ENCODE data around the gene VRK1.
"Not testable (repeated sequence)": the region's sequence is repeated elsewhere in the genome, so short reads cannot be mapped to it uniquely, and the experiment has no call there.

The VRK1 gene

DNA sequence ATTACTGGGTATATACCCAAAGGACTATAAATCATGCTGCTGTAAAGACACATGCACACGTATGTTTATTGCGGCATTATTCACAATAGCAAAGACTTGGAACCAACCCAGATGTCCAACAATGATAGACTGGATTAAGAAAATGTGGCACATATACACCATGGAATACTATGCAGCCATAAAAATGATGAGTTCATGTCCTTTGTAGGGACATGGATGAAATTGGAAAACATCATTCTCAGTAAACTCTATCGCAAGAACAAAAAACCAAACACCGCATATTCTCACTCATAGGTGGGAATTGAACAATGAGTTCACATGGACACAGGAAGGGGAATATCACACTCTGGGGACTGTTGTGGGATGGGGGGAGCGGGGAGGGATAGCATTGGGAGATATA lies 86.8 kb downstream of the VRK1 start:
- not testable (repeated sequence) for DNase-seq (ENCODE audit: low read depth)

- DNase-seq (ENCODE audit: low read depth): no peak
Observed at GRCh38 chr14:96888158-96888557, 91.0 kb downstream of the VRK1 start.

DNA sequence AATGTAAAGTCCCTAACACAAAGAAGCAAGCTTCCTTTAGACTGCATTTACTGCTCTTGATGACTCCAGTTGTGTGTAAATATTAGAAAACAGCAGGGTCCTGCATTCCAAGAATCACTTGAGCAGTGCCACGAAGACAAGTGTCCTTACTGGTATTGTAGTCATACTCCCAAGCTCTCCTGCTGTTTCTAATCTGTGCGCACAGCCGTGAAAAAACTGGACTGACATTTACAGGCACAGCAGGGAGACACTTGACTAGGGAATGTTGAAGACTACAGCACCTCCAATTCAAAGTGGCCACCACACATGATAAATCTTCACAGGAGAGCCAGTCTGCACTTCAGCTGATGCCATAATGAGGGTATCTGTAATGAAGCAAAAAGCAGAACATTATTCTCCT lies 91.4 kb downstream of the VRK1 start:
- no peak for DNase-seq (ENCODE audit: low read depth)

- no peak for DNase-seq (ENCODE audit: low read depth)
Observed at GRCh38 chr14:96889091-96889490, 91.9 kb downstream of the VRK1 start.

DNA sequence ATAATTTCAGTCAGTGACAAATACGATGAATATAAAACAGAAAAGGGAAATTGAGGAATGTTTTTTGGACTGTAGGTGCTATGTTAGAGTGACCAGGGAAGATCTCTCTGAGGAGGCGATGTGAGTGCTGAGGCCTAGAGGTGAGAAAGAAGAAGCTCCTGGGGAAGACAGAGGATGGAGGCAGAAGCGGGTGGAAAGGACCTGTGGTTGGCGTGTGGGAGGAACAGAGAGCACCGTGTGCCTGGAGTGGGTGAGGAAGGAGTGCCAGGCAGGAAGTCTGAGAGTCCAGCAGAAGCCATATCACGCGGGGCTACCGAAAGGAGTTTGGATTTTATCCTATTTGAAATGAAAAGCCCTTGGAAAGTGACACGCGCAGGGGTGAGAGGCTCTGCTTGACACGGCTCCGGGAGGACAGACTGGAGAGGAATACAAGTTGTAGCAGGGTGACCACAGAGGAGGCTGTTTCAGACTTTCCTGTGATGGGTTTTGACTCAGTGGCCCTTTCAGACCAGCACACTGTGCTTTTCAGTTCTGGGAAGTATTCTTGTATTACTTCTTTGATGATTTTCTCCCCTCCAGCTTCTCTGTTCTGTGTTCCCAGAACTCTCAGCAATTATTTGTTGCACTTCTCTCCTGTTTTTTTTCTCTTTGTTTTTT lies 96.9 kb downstream of the VRK1 start:
- no peak for DNase-seq (ENCODE audit: low read depth)

DNA sequence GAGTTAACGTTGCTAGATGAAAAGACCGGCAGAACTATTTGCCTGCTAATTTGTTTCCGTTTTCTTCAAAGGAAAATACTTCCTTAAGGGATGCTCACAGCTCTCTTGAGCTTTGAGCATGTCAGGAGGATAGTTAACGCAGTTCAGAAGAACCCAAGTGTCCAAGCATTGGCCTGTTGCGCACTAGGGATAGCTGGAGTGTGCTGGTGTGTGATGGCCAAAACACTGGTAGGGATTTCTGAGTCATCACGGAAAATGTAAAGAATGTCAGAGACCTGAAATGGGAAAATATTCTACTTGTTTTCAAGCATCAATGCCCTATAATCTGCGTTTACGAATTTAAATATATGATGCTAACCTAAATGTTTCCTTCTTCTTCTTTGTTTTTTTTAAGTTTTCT lies 97.8 kb downstream of the VRK1 start:
- DNase-seq (ENCODE audit: low read depth): no peak

DNA sequence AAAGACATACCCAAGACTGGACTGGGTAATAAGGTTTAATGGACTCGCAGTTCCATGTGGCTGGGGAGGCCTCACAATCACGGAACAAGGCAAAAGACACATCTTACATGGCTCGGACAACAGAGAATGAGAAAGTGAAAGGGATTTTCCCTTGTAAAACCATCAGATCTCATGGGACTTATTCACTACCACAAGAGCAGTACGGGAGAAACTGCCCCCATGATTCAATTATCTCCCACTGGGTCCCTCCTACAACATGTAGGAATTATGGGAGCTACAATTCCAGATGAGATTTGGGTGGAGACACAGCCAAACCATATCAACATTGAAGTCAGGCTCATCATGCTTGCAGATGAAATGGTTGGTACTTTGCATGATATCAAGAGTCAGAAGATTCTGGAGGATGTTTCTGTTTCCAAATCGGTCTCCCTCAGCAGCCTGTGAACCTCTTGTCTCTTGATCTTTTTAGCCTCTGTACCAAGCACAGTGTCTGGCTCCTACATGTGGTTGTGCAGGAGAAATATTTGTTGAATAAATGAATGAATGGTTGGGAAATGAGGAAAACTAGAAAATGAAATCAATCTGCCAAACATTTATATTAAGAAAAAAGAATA lies 98.6 kb downstream of the VRK1 start:
- DNase-seq (ENCODE audit: low read depth): no peak

- no peak for DNase-seq (ENCODE audit: low read depth)
Observed at GRCh38 chr14:96897184-96897583, 100.0 kb downstream of the VRK1 start.

DNA sequence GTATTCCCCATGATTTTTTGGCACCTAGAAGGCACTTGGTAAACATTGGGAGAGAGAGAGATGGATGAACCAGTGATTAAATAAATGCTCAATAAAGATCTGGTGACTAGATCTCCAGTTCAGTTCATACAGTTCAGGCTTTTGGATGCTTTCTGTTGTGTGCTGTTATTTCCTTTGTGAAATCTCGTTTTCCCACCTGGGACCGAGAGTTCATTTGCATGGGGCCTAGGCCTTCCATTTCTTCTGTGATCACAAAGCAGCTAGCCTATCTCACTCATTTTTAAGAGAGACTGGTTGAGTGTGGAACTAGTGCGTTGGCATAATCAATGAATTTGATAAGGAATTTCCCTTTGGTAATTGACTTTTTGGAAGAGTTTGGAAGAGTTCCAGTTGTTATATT lies 104.0 kb downstream of the VRK1 start:
- no peak for DNase-seq (ENCODE audit: low read depth)

GRCh38 chr14:96902004-96902403 lies 104.8 kb downstream of the VRK1 start:
- DNase-seq (ENCODE audit: low read depth): no peak

- DNase-seq (ENCODE audit: low read depth): no peak
Observed at GRCh38 chr14:96903444-96904023, 106.4 kb downstream of the VRK1 start.

DNA sequence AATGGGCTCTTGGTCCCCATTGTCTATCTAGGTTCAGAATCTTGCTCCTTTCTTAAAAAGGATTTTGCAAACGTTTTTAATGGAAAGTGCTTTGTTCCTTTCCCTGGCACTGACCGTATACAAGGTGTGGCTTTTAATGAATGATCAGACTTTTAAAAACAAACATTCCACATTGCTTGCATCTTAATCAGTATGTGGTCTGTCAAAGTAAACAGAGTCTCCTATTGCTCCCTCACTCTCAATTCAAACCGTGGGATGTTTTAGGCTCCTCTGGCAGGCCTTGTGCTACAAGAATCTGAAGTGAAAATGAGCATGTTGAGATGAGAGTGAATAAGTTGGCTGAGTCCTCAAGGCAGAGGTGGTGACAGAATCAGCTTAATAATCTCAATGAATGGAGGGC lies 107.0 kb downstream of the VRK1 start:
- no peak for DNase-seq (ENCODE audit: low read depth)

- DNase-seq (ENCODE audit: low read depth): no peak
Observed at GRCh38 chr14:96905065-96905464, 107.9 kb downstream of the VRK1 start.

GRCh38 chr14:96905825-96906224 lies 108.6 kb downstream of the VRK1 start:
- DNase-seq (ENCODE audit: low read depth): no peak

DNA sequence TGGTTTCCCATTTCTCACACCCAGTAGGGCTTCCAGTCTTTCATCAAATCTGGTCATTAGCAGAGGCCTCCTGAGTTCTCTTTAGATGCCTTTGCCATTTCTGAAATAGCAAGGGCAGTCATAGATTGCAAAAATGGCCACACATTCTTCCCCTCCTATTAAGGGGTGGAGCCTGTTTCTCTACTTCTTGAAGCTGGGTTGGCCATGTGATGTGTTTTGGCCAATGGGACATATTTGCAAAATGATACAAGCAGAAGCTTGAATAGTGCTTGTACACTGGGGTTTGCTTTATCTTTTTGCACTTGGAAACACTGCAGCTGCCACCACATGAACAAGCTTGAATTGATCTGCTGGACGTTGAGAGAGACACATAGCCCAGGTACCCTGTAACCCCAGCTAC lies 109.3 kb downstream of the VRK1 start:
- DNase-seq (ENCODE audit: low read depth): no peak

- no peak for DNase-seq (ENCODE audit: low read depth)
Observed at GRCh38 chr14:96909841-96910364, 112.7 kb downstream of the VRK1 start.

DNA sequence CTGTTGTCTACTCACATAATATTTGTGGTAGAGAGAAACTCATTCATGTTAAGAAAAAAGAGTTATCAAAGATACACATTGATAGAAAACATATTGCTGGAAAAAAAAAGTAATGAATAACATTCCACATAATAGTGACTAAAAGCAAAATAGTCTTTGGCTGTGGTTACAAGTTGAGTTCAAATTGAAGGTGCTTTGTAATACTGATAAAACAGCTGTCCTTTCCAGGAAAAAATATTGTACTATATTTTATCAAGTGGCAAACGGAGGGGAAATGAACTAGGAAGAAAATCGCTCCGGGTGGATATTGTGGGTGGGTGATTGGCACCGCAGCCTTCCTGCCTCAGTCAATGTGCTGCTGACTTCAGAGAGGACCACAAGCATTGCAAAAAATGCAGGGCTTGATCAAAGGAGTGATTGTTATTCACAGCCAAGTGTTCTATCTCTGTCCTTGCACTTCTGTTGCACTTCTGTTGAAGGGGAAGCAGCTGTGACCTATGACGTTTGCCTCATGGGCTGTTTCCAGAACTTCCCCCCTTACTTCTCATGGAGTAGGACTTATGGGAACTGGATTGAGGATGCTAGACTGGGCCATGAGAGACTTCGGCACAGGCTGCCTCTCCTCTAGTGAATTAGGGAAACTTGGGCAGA lies 114.4 kb downstream of the VRK1 start:
- DNase-seq (ENCODE audit: low read depth): no peak

- no peak for DNase-seq (ENCODE audit: low read depth)
Observed at GRCh38 chr14:96914571-96915128, 117.5 kb downstream of the VRK1 start.

DNA sequence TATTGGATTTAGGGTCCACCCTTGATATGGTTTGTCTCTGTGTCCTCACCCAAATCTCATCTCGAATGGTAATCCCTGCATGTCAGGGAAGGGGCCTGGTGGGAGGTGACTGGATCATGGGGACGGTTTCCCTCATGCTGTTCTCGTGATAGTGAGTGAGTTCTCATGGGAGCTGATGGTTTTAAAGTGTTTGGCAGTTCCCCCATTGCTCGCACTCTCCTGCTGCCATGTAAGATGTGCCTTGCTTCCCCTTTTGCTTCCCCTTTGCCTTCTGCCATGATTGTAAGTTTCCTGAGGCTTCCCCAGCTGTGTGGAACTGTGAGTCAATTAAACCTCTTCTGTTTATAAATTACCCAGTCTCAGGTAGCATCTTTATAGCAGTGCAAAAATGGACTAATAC lies 118.3 kb downstream of the VRK1 start:
- no peak for DNase-seq (ENCODE audit: low read depth)

- DNase-seq (ENCODE audit: low read depth): no peak
Observed at GRCh38 chr14:96916751-96917150, 119.6 kb downstream of the VRK1 start.

GRCh38 chr14:96917442-96917963 lies 120.3 kb downstream of the VRK1 start:
- no peak for DNase-seq (ENCODE audit: low read depth)

DNA sequence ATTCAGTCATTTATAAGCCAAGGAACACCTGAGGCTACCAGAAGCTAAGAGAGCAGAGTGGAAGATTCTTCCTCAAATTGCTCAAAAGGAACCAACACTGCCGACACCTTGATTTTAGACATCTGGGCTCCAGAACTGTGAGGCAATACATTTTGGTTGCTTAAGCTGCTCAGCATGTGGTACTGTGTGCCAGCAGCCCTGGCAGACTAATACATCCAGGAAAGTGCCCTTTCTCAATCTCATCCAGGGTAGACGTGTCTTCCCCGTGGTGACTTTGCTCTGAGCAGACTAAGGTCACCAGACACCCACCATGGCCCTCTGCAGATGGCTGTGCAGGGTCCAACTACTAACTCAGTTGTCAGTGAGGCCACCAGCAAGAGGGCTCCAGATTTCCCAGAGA lies 122.8 kb downstream of the VRK1 start:
- DNase-seq (ENCODE audit: low read depth): no peak

DNA sequence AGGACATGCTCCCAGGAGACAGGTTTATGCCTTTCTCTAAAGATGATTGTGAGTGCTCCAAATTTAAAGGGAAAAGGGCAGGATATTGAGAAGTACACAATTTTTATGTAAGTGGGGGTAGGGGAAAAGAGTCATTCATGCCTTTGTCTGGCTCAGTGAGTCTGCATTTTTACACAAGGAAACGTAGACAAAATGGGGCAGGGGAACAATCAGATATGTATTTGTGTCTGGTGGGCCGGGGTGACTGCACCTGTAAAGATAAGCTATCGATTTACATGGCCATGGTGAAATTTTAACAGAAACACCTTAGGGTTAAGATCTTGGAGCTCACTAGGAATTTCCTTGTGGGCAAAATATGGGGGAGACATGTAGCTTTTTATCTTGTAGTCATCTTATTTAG lies 123.6 kb downstream of the VRK1 start:
- no peak for DNase-seq (ENCODE audit: low read depth)

Data from stimulated activated CD8-positive, alpha-beta memory T cell treated with anti-CD3 and anti-CD28 coated beads, Interleukin-15, amount 100 ng/mL, for 24 hours (primary cell).